HCT116 (cell line): ENCODE measurements around the gene TMEM63A. TPM values are rescaled to one million over a fixed set of nuclear protein-coding genes. Genes with fewer than 3 reads are reported as not detected.

Source experiments
- ATAC-seq: fragments of 200-7000 bp; cut with Tn5 transposase; 2 replicates; pipeline ENCODE4 v1.9.1; 2020; ENCODE audit warnings: mild to moderate bottlenecking, moderate library complexity
- BruUV-seq: library from RNA; stranded (reverse); fragments of 400-500 nt; replicated peaks from 2 replicates; lab custom pipeline; 2021; lab: Mats Ljungman, UMichigan
- CTCF ChIA-PET: fragments of 300-600 bp; sonication (Branson Sonifier 250); formaldehyde crosslinking; loops from one replicate; lab custom pipeline; 2021; ENCODE audit warnings: antibody characterized with exemption; lab: Charles Lee
- POLR2A ChIA-PET: fragments of 300-600, 350-600 bp; sonication (Branson Sonifier 250); formaldehyde crosslinking; loops from one replicate; lab custom pipeline; 2021; ENCODE audit warnings: antibody characterized with exemption; lab: Charles Lee
- RAD21 ChIA-PET, 2 experiments: fragments of 300-600 bp; sonication (Branson Sonifier 250); formaldehyde crosslinking; loops; one replicate each; lab custom pipeline; 2023; ENCODE audit warnings: low total read pairs in 2 of 2; ENCODE audit not compliant: uncharacterized antibody in 2 of 2, unreplicated experiment in 2 of 2, low non-redundant PET in 1 of 2; lab: Charles Lee
- DNase-seq: peaks from one replicate; pipeline ENCODE4 v3.0.0-alpha.2; 2010; ENCODE audit warnings: low read depth, low spot score
- H2AFZ ChIP-seq: fragments of 200-600 bp; shearing (Covaris generic), sonication (generic); 2 replicates; pipeline ENCODE4 v1.6.1; 2017; ENCODE audit warnings: low read depth, mixed run types, mixed read lengths, antibody characterized with exemption, low read length; ENCODE audit not compliant: poor library complexity, severe bottlenecking
- H3K27ac ChIP-seq: 2 replicates; pipeline ENCODE4 v1.5.1; 2012; ENCODE audit warnings: low read depth, low read length
- H3K27me3 ChIP-seq: fragments of 200-600 bp; sonication (generic); 2 replicates; pipeline ENCODE4 v1.6.1; 2016; ENCODE audit warnings: mixed run types, low read length, mixed read lengths; ENCODE audit not compliant: insufficient read depth
- H3K36me3 ChIP-seq, 2 experiments: fragments of 200-500 bp in 1 of 2; fragments of 200-600 bp in 1 of 2; sonication (Bioruptor generic) in 1 of 2; sonication (generic) in 1 of 2; 2 replicates each; pipeline versions ENCODE4 v1.5.1 to v1.6.1; 2014 to 2016; ENCODE audit warnings: low read length in 2 of 2, inconsistent platforms in 1 of 2, mixed read lengths in 1 of 2, mixed run types in 1 of 2; ENCODE audit not compliant: insufficient read depth in 2 of 2, control insufficient read depth in 1 of 2
- H3K4me1 ChIP-seq, 2 experiments: fragments of 200-600 bp in 1 of 2; sonication (generic) in 1 of 2; 2 replicates each; pipeline versions ENCODE4 v1.5.1 to v1.6.1; 2012 to 2017; ENCODE audit warnings: low read length in 2 of 2, inconsistent platforms in 1 of 2, mild to moderate bottlenecking in 1 of 2, mixed read lengths in 1 of 2, mixed run types in 1 of 2, moderate library complexity in 1 of 2; ENCODE audit not compliant: insufficient read depth in 2 of 2, control insufficient read depth in 1 of 2
- H3K4me2 ChIP-seq: fragments of 200-600 bp; sonication (generic); 2 replicates; pipeline ENCODE4 v1.6.1; 2017; ENCODE audit warnings: mixed run types, low read length, mixed read lengths
- H3K4me3 ChIP-seq, 2 experiments: fragments of 200-600 bp in 1 of 2; sonication (generic) in 1 of 2; replicated peaks in 1 of 2; 2 replicates each; pipeline ENCODE4 v1.5.1; 2011 to 2016; ENCODE audit warnings: low read length in 2 of 2, control low read depth in 1 of 2, low read depth in 1 of 2, mild to moderate bottlenecking in 1 of 2, mixed read lengths in 1 of 2, mixed run types in 1 of 2
- H3K79me2 ChIP-seq: fragments of 200-600 bp; sonication (generic); 2 replicates; pipeline ENCODE4 v1.6.1; 2017; ENCODE audit warnings: mild to moderate bottlenecking, mixed run types, low read length, moderate library complexity, mixed read lengths; ENCODE audit not compliant: insufficient read depth
- H3K9ac ChIP-seq: fragments of 200-600 bp; sonication (generic); 2 replicates; pipeline ENCODE4 v1.6.1; 2016; ENCODE audit warnings: low read length, mixed read lengths
- H3K9me2 ChIP-seq: fragments of 200-600 bp; sonication (generic), shearing (Covaris generic); 2 replicates; pipeline ENCODE4 v1.6.1; 2017; ENCODE audit warnings: mixed run types, mild to moderate bottlenecking, moderate library complexity; ENCODE audit not compliant: insufficient read depth
- H3K9me3 ChIP-seq, 2 experiments: fragments of 200-500 bp in 1 of 2; fragments of 200-600 bp in 1 of 2; sonication (Bioruptor generic) in 1 of 2; sonication (generic) in 1 of 2; 2 replicates each; pipeline ENCODE4 v1.6.1; 2014 to 2017; ENCODE audit warnings: low read length in 2 of 2, mixed read lengths in 2 of 2, inconsistent platforms in 1 of 2, low read depth in 1 of 2, mild to moderate bottlenecking in 1 of 2, mixed run types in 1 of 2, moderate library complexity in 1 of 2; ENCODE audit not compliant: control insufficient read depth in 1 of 2, insufficient read depth in 1 of 2
- H4K20me1 ChIP-seq: fragments of 200-600 bp; sonication (generic), shearing (Covaris generic); 2 replicates; pipeline ENCODE4 v1.6.1; 2017; ENCODE audit warnings: mixed run types, mild to moderate bottlenecking, moderate library complexity; ENCODE audit not compliant: insufficient read depth
- ATF3 ChIP-seq: IDR thresholded peaks from 2 replicates; pipeline ENCODE4 v1.6.1; 2012
- FOSL1 ChIP-seq: IDR thresholded peaks from 2 replicates; pipeline ENCODE4 v1.6.1; 2012; ENCODE audit warnings: low read depth
- POLR2AphosphoS5 ChIP-seq: IDR thresholded peaks from 2 replicates; pipeline ENCODE4 v1.6.1; 2011; ENCODE audit warnings: mild to moderate bottlenecking, low read depth, low read length, moderate library complexity
- REST ChIP-seq: IDR thresholded peaks from 2 replicates; pipeline ENCODE4 v1.6.1; 2012; ENCODE audit warnings: low read depth
- SIN3A ChIP-seq: IDR thresholded peaks from 2 replicates; pipeline ENCODE4 v1.6.1; 2012; ENCODE audit warnings: low read depth
- SP1 ChIP-seq: IDR thresholded peaks from 2 replicates; pipeline ENCODE4 v1.6.1; 2012; ENCODE audit warnings: low read depth
- YY1 ChIP-seq: IDR thresholded peaks from 2 replicates; pipeline ENCODE4 v1.6.1; 2011; ENCODE audit warnings: low read length, low read depth, moderate library complexity, mild to moderate bottlenecking; ENCODE audit not compliant: insufficient replicate concordance; ENCODE audit errors: extremely low read depth
- ZFX ChIP-seq: fragments of 450-650 bp; IDR thresholded peaks from 2 replicates; pipeline ENCODE4 v1.6.1; 2017
- ZNF274 ChIP-seq: fragments of 200-500 bp; sonication (Bioruptor generic); IDR thresholded peaks from 2 replicates; pipeline ENCODE4 v1.6.1; 2014; ENCODE audit warnings: mild to moderate bottlenecking, low read depth, low read length, inconsistent platforms
- intact Hi-C: fragments of 100-400 bp; cut with micrococcal nuclease; formaldehyde crosslinking; loops from 2 replicates; pipeline ENCODE4 v1.10.0; 2022
- total RNA-seq: library from RNA; stranded (reverse); gene quantifications from one replicate; pipeline ENCODE4 v1.2.1, GENCODE V29; 2021; ENCODE audit not compliant: unreplicated experiment

TMEM63A gene
- total RNA-seq, 1 experiment from 2014 or later = 24.4 TPM

- no peaks in the 10 kb centered on the region for H3K27me3 ChIP-seq
- no peaks in the 10 kb centered on the region for H4K20me1 ChIP-seq
- ChIA-PET CTCF (interaction anchor here (2.0 kb wide), 1 partner anchor 370 kb away, joined by 8 read pairs; no protein-coding TSS in a partner anchor), RAD21 (interaction anchor here in 1 of 2 experiments (0.6 kb wide), 1 partner anchor 443 kb away, joined by 3 read pairs; no protein-coding TSS in a partner anchor)
- H3K79me2 ChIP-seq = no peaks in the 10 kb centered on the region
- TF ChIP-seq YY1 = no peak
- no peak for TF ChIP-seq ATF3
- no peak for TF ChIP-seq SP1
- TF ChIP-seq SIN3A = no peak
- TF ChIP-seq ZFX = no peak
- no peak for TF ChIP-seq ZNF274
- TF ChIP-seq POLR2AphosphoS5 = no peak
- TF ChIP-seq REST = no peak
- no peak for TF ChIP-seq FOSL1
- TF ChIP-seq, all 23 proteins: peak for 0
- DNase-seq = no peak
- 0 out of 4 replicates have a peak, but pooled peaks cover 0 to 3% of the 10 kb centered on the region in 2 experiments for H3K4me1 ChIP-seq
- intact Hi-C loops = loop anchor here (1.0 to 10.0 kb wide), 4 partner anchors 38 to 370 kb away; partner anchors contain the start of genes SRP9 and TMEM63A
- H3K36me3 ChIP-seq = peaks cover 0 to 6% of the 10 kb centered on the region in 2 experiments; a peak in 2 of 4 replicates
- POLR2A ChIA-PET = no interaction called here
- ATAC-seq = no peak
- H3K9ac ChIP-seq = no peak overlapping the region
- H3K4me2 ChIP-seq = no peak overlapping the region
- H3K27ac ChIP-seq = no peak overlapping the region
- H3K9me2 ChIP-seq = no peaks in the 10 kb centered on the region
- BruUV-seq = no TSS peak
- H3K9me3 ChIP-seq = no peaks in the 10 kb centered on the region
- H2AFZ ChIP-seq = no peak overlapping the region
- H3K4me3 ChIP-seq = no peak overlapping the region
These were observed 37.1 kb downstream of the TMEM63A start for GRCh38 chr1:225845097-225845496.
